GM13977 (cell line): ENCODE data around the gene TMEM37.

Experiments
- DNase-seq: peaks from one replicate; pipeline ENCODE4 v3.0.0; 2012; ENCODE audit warnings: low spot score
- CTCF ChIP-seq: IDR thresholded peaks from 2 replicates; pipeline ENCODE4 v1.5.1; 2012; ENCODE audit warnings: mild to moderate bottlenecking, control low read depth; ENCODE audit not compliant: insufficient read depth; ENCODE audit errors: extremely low read depth, missing control alignments
- in situ Hi-C: fragments of 300-500 bp; cut with MboI; formaldehyde crosslinking; loops from one replicate; pipeline ENCODE4 v1.12.0; 2022; ENCODE audit warnings: low sequenced_read_pairs, low pct_unique_long_range_greater_than_20kb, mixed read lengths, inconsistent platforms; ENCODE audit not compliant: unreplicated experiment

Gene TMEM37

GRCh38 chr2:119431976-119432850 lies 559 bp downstream of the TMEM37 start:
- no peak for TF ChIP-seq CTCF
- in situ Hi-C loops, result no loop called here
- no peak for DNase-seq

GRCh38 chr2:119432851-119433522 lies 1.3 kb downstream of the TMEM37 start:
- DNase-seq, result no peak
- in situ Hi-C loops, result no loop called here
- TF ChIP-seq CTCF, result no peak

GRCh38 chr2:119433636-119434327 lies 2.1 kb downstream of the TMEM37 start:
- no peak for TF ChIP-seq CTCF
- in situ Hi-C loops, result no loop called here
- DNase-seq, result no peak

GRCh38 chr2:119434664-119435063 lies 3.0 kb downstream of the TMEM37 start:
- TF ChIP-seq CTCF, result no peak
- no peak for DNase-seq
- in situ Hi-C loops, result no loop called here

DNA sequence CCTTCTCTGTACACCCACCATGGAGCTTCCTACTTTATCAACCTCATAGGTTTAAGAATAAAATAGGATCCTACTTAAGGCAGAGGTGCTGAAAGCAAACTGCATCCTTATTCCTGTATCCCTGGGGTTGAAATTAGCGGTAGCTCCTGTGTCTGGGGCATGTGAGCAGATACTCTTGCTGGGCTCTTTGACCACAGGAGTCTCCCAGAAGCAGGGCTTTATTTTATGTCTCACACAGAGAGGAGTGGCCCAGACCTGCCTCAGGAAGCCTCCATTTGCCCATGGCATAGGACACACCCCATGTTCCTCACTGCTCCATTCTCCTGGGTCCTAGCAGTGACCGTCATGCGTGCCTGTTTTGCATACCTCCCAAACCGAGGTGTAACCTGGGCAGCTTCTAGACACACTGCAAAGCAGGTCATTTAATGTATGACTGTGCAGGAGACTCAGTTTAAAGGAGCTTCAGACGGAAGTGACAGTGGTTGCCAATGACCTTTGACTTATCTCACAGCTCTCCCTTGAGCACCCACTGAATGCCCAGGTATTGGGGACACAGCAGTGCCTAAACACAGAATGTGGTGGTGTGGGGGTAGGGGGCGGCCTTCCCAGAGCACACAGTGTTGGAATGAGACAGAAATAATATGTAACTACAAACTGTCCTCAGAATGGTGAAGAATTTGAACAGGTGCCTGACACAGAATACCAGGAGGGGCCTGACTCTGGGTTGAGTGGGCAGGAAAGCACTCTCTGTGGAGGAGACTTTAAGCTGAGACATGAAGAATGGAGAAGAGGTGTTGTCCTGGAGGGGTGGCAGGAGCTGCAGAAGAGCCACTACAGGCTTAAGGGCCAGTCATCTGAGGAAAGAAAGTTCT lies 3.7 kb downstream of the TMEM37 start:
- no peak for DNase-seq
- in situ Hi-C loops, result no loop called here
- no peak for TF ChIP-seq CTCF

DNA sequence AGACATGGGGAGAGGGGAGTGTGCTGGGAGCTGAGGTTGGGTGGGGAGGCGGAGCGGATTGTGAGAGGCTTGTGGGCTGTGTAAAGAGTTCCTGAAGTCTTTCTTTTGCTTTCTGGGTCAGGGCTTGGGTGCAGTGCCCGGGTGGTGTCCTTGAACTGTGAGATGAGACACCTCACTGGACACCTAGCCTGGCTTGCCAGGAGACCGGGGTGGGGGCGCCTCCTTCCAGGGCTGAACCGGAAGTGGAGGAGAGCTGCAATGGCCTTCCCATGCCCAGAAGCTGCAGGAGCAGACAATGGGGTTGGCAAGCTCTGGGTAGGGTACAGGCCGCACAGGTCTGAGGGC lies 4.3 kb downstream of the TMEM37 start:
- no peak for TF ChIP-seq CTCF
- no peak for DNase-seq
- in situ Hi-C loops, result no loop called here
